Prostate gland (tissue), 2 donors: Measurements from ENCODE around the gene ZNF593OS. TPM values are rescaled to one million over a fixed set of nuclear protein-coding genes. Genes with fewer than 3 reads are reported as not detected.

Experiments
- DNase-seq: peaks from one replicate; pipeline ENCODE4 v3.0.0-alpha.2; 2019; ENCODE audit warnings: low spot score
- H3K27ac ChIP-seq, 2 donors: fragments of 200-600 bp; sonication (generic); 2 replicates each; pipeline ENCODE4 v1.5.1; 2017 to 2019
- H3K27me3 ChIP-seq: fragments of 200-600 bp; sonication (generic); replicated peaks from 2 replicates; pipeline ENCODE4 v1.5.1; 2019; ENCODE audit not compliant: insufficient read depth
- H3K36me3 ChIP-seq, 2 donors: fragments of 200-600 bp; sonication (generic); 1 replicate in 1 of 2; 2 replicates in 1 of 2; pipeline versions ENCODE4 v1.5.1 to v1.8.1; 2017 to 2019
- H3K4me1 ChIP-seq: fragments of 200-600 bp; sonication (generic); replicated peaks from 2 replicates; pipeline ENCODE4 v1.5.1; 2019
- H3K4me3 ChIP-seq, 2 donors: fragments of 200-600 bp; sonication (generic); 2 replicates each; pipeline ENCODE4 v1.5.1; 2017 to 2019
- H3K9me3 ChIP-seq: fragments of 200-600 bp; sonication (generic); 2 replicates; pipeline ENCODE4 v1.5.1; 2017
- CTCF ChIP-seq, 4 experiments: fragments of 200-600 bp in 2 of 4; fragments of 450-650 bp in 2 of 4; sonication (generic) in 2 of 4; IDR thresholded peaks; 1 replicate in 3 of 4; 2 replicates in 1 of 4; pipeline ENCODE4 v1.5.1; 2016 to 2019; ENCODE audit warnings: antibody characterized with exemption in 4 of 4, mild to moderate bottlenecking in 2 of 4, moderate library complexity in 2 of 4
- POLR2A ChIP-seq: fragments of 450-650 bp; IDR thresholded peaks from one replicate; pipeline ENCODE4 v1.6.1; 2016; ENCODE audit warnings: antibody characterized with exemption, mild to moderate bottlenecking
- POLR2AphosphoS5 ChIP-seq: sonication (generic); formaldehyde crosslinking; IDR thresholded peaks from one replicate; pipeline ENCODE4 v1.6.1; 2017; ENCODE audit warnings: antibody characterized with exemption
- WGBS: methylation state at CpG from one replicate; pipeline ENCODE4 v1.1.5; 2018; 5-methylcytosine and 5-hydroxymethylcytosine counted together
- intact Hi-C: fragments of 100-400 bp; cut with DNase I; formaldehyde crosslinking; loops from one replicate; pipeline ENCODE4 v1.14.2; 2022
- total RNA-seq, 2 donors: library from RNA; depleted of rRNA; stranded (reverse); fragments of >200 nt; gene quantifications; one replicate each; pipeline ENCODE4 v1.1.0, GENCODE V29; 2016

ZNF593OS gene
- total RNA-seq, 2 donors from 2014 or later = not detected

GRCh38 chr1:26164861-26165842 is 6.5 kb downstream of the ZNF593OS start:
- no peak for TF ChIP-seq POLR2AphosphoS5
- TF ChIP-seq CTCF (IDR thresholded peaks at IDR 0.05) = no peak
- no peak for TF ChIP-seq POLR2A
- WGBS = 71% methylated on average over 19 of the region's 19 CpGs
- peaks cover 4% of the 10 kb centered on the region for H3K4me1 ChIP-seq
- DNase-seq = no peak
- H3K36me3 ChIP-seq = no peaks in the 10 kb centered on the region
- H3K27ac ChIP-seq = no peak overlapping the region
- H3K9me3 ChIP-seq = no peaks in the 10 kb centered on the region
- H3K27me3 ChIP-seq = no peaks in the 10 kb centered on the region
- no peak overlapping the region for H3K4me3 ChIP-seq
- intact Hi-C loops = loop anchor here (5.0 kb wide), 2 partner anchors 63 to 157 kb away; no protein-coding TSS in a partner anchor

GRCh38 chr1:26164036-26164860 is 7.4 kb downstream of the ZNF593OS start:
- 19% methylated on average over 40 of the region's 72 CpGs for WGBS
- peaks cover 4% of the 10 kb centered on the region for H3K4me1 ChIP-seq
- intact Hi-C loops = loop anchor here (5.0 kb wide), 1 partner anchor 62 kb away; no protein-coding TSS in a partner anchor
- H3K4me3 ChIP-seq = peak overlapping the region; percentile 26 to 31
- H3K9me3 ChIP-seq = no peaks in the 10 kb centered on the region
- H3K27me3 ChIP-seq = no peaks in the 10 kb centered on the region
- no peak overlapping the region for H3K27ac ChIP-seq
- no peak for DNase-seq
- no peak for TF ChIP-seq POLR2AphosphoS5
- peak; percentile 40 to 83 (median 50) for TF ChIP-seq CTCF (IDR thresholded peaks at IDR 0.05)
- no peak for TF ChIP-seq POLR2A
- H3K36me3 ChIP-seq = no peaks in the 10 kb centered on the region

GRCh38 chr1:26163684-26164035 is 8.0 kb downstream of the ZNF593OS start:
- Histone ChIP-seq H3K27me3 (no peaks in the 10 kb centered on the region), H3K27ac (no peak overlapping the region), H3K9me3 (no peaks in the 10 kb centered on the region), H3K4me3 (peak overlapping the region in 1 of 2 donors; percentile 31), H3K36me3 (no peaks in the 10 kb centered on the region), H3K4me1 (peaks cover 4% of the 10 kb centered on the region)
- intact Hi-C loops = loop anchor here (5.0 kb wide), 1 partner anchor 61 kb away; no protein-coding TSS in a partner anchor
- WGBS = 67% methylated on average over 9 of the region's 9 CpGs
- TF ChIP-seq POLR2A (no peak), POLR2AphosphoS5 (no peak), CTCF (IDR thresholded peaks at IDR 0.05) (no peak)
- no peak for DNase-seq

- H3K4me3 ChIP-seq = peak overlapping the region; percentile 24 to 45
- WGBS = 36% methylated on average over 21 of the region's 21 CpGs
- DNase-seq = no peak
- intact Hi-C loops = loop anchor here (5.0 kb wide), 1 partner anchor 60 kb away; no protein-coding TSS in a partner anchor
- TF ChIP-seq CTCF (IDR thresholded peaks at IDR 0.05) (no peak), POLR2AphosphoS5 (no peak), POLR2A (no peak)
- peaks cover 4% of the 10 kb centered on the region for H3K4me1 ChIP-seq
- no peaks in the 10 kb centered on the region for H3K36me3 ChIP-seq
- H3K27me3 ChIP-seq = no peaks in the 10 kb centered on the region
- no peak overlapping the region for H3K27ac ChIP-seq
- H3K9me3 ChIP-seq = no peaks in the 10 kb centered on the region
These were observed 9.4 kb downstream of the ZNF593OS start for GRCh38 chr1:26162220-26162709.
